ENCODE data around the gene VAMP8. TPM values are rescaled to one million over a fixed set of nuclear protein-coding genes. Genes with fewer than 3 reads are reported as not detected.

The VAMP8 gene
- total and polyA plus RNA-seq, 2 of the 8 experiments (the other 6 are each of a cell fraction or from before 2014, with no cell fraction given): 34.4 to 69.7 TPM

- H2AFZ ChIP-seq (ENCODE audit: low read length): no peak overlapping the region
- FAIRE-seq: no peak
- H3K4me2 ChIP-seq (ENCODE audit: insufficient read depth in 1 of 2, low read depth in 2 of 2, low read length in 2 of 2): no peak overlapping the region; a peak in 1 of 4 replicates
- peaks cover 33 to 64% (median 44%) of the 10 kb centered on the region in 4 experiments for H3K36me3 ChIP-seq (ENCODE audit: control insufficient read depth in 2 of 4, insufficient read depth in 4 of 4, low read length in 3 of 4)
- CTCF ChIA-PET (ENCODE audit: partially characterized antibody): interaction anchor here (0.9 to 7.3 kb wide), 5 partner anchors 9 to 154 kb away, joined by 3 to 67 read pairs (median 46); partner anchors contain the start of gene SH2D6
- no peak overlapping the region for H3K23ac ChIP-seq (ENCODE audit: insufficient read length)
- no peak overlapping the region for H2BK12ac ChIP-seq (ENCODE audit: low read depth, low read length)
- H2BK20ac ChIP-seq (ENCODE audit: low read length): no peak overlapping the region
- peaks cover 26 to 39% of the 10 kb centered on the region in 2 experiments for H3K79me2 ChIP-seq (ENCODE audit: control insufficient read depth in 1 of 2, insufficient read depth in 2 of 2, low read length in 2 of 2)
- no peak overlapping the region for H3K18ac ChIP-seq (ENCODE audit: extremely low read depth, low read length)
- WGBS, 2 experiments (ENCODE audit: extremely low coverage in 1 of 2, insufficient coverage in 1 of 2, insufficient read length in 1 of 2, insufficient replicate concordance in 2 of 2, low coverage in 1 of 2, low lambda C conversion rate in 2 of 2, missing lambda C conversion rate in 1 of 2): 93% methylated on average over 4 of the region's 4 CpGs; no CpG with 5 or more reads in 1 of the 2 experiments
- H4K5ac ChIP-seq (ENCODE audit: insufficient read length, low read depth, low read length): no peak overlapping the region
- DNase-seq (ENCODE audit: low read depth in 1 of 2, low spot score in 2 of 2): no peak
- no peak overlapping the region for H3K27ac ChIP-seq (ENCODE audit: low read depth, low read length)
- H3K56ac ChIP-seq (replicated peaks; ENCODE audit: insufficient read length, low read depth, low read length): no peak overlapping the region
- no peaks in the 10 kb centered on the region for H3K27me3 ChIP-seq (replicated peaks in 1 of 4; ENCODE audit: control insufficient read depth in 3 of 4, extremely low read depth in 1 of 4, insufficient read depth in 3 of 4, low read length in 3 of 4)
- peak overlapping the region in 1 of 4 experiments; percentile 100; a peak in 1 of 8 replicates for H3K4me3 ChIP-seq (ENCODE audit: extremely low read depth in 1 of 4, insufficient read depth in 2 of 4, low read depth in 3 of 4, low read length in 4 of 4)
- no peak overlapping the region for H2BK5ac ChIP-seq (ENCODE audit: low read depth, low read length)
- POLR2A ChIA-PET (ENCODE audit: partially characterized antibody): interaction anchor here (0.6 to 38.6 kb wide), 15 partner anchors 2 to 645 kb away, joined by 3 to 1889 read pairs (median 8); partner anchors contain the start of genes C2orf68, CAPG, ELMOD3 and GGCX
- peaks cover 27 to 32% of the 10 kb centered on the region in 2 experiments for H4K20me1 ChIP-seq (replicated peaks in 1 of 2; ENCODE audit: control insufficient read depth in 1 of 2, insufficient read depth in 2 of 2, low read length in 2 of 2)
- H4K8ac ChIP-seq (ENCODE audit: extremely low read depth, insufficient read depth, low read length): no peak overlapping the region
- H3K79me1 ChIP-seq (ENCODE audit: low read depth, low read length): no peaks in the 10 kb centered on the region
- no peak overlapping the region for H3K4ac ChIP-seq (replicated peaks; ENCODE audit: insufficient read length, low read depth, low read length)
- no peak overlapping the region for H4K91ac ChIP-seq (replicated peaks; ENCODE audit: insufficient read length, low read length)
- H3K9ac ChIP-seq (replicated peaks in 1 of 4; ENCODE audit: extremely low read depth in 1 of 4, low read depth in 3 of 4, low read length in 3 of 4): no peak overlapping the region
- no peaks in the 10 kb centered on the region for H3K9me3 ChIP-seq (ENCODE audit: insufficient read depth in 2 of 2, low read depth in 1 of 2, low read length in 1 of 2)
- H2AK5ac ChIP-seq (ENCODE audit: low read depth, low read length): no peak overlapping the region
- H2BK15ac ChIP-seq (ENCODE audit: low read length): no peak overlapping the region
- peaks cover 0 to 8% (median 3%) of the 10 kb centered on the region in 4 experiments; a peak in 3 of 7 replicates for H3K4me1 ChIP-seq (replicated peaks in 1 of 4; ENCODE audit: control insufficient read depth in 3 of 4, insufficient read depth in 4 of 4, low read length in 3 of 4)
- H3K23me2 ChIP-seq (ENCODE audit: low read depth, low read length): no peaks in the 10 kb centered on the region; the same call in 1 of the 2 replicates
- H3K14ac ChIP-seq (ENCODE audit: insufficient read length): no peak overlapping the region
- H2BK120ac ChIP-seq (replicated peaks; ENCODE audit: low read depth, low read length): no peak overlapping the region
- TF ChIP-seq ZNF274 (IDR thresholded peaks at IDR 0.05; ENCODE audit: borderline replicate concordance, extremely low read depth, low read length): no peak
- no peak for TF ChIP-seq MAFK (IDR thresholded peaks at IDR 0.05; ENCODE audit: low read depth, low read length)
- no peak for TF ChIP-seq YY1 (IDR thresholded peaks at IDR 0.05; ENCODE audit: low read depth, low read length)
- TF ChIP-seq KDM5A (IDR thresholded peaks at IDR 0.05; ENCODE audit: low read length): no peak
- TF ChIP-seq ASH2L (IDR thresholded peaks at IDR 0.05; ENCODE audit: low read length): no peak
- no peak for TF ChIP-seq KDM4A (IDR thresholded peaks at IDR 0.05; ENCODE audit: low read depth, low read length, severe bottlenecking)
- TF ChIP-seq CHD2 (IDR thresholded peaks at IDR 0.05; ENCODE audit: low read length): no peak
- no peak for TF ChIP-seq HDAC2 (IDR thresholded peaks at IDR 0.05; ENCODE audit: borderline replicate concordance in 1 of 2, low read depth in 2 of 2, low read length in 2 of 2)
- TF ChIP-seq JUND (IDR thresholded peaks at IDR 0.05; ENCODE audit: low read length): no peak
- TF ChIP-seq RAD21 (IDR thresholded peaks at IDR 0.05 in 1 of 2, conservative IDR thresholded peaks at IDR 0.05 in 1 of 2; ENCODE audit: low read depth in 2 of 2, low read length in 2 of 2): no peak
- TF ChIP-seq JUN (IDR thresholded peaks at IDR 0.05; ENCODE audit: low read depth, low read length): no peak
- no peak for TF ChIP-seq SRF (IDR thresholded peaks at IDR 0.05; ENCODE audit: low read depth, low read length)
- TF ChIP-seq RBBP5 (IDR thresholded peaks at IDR 0.05; ENCODE audit: borderline replicate concordance, low read depth, low read length): no peak
- TF ChIP-seq CBX5 (IDR thresholded peaks at IDR 0.05; ENCODE audit: low read depth, low read length): no peak
These were observed 34.6 kb upstream of the VAMP8 start for GRCh38 chr2:85542777-85543176.

Data from H1 (cell line).